HG02840 (cell line): ENCODE measurements around the gene HPCAL1.

Experiments
- ATAC-seq: cut with Tn5 transposase; IDR thresholded peaks from one replicate; pipeline ENCODE4 v1.9.1; 2021; ENCODE audit warnings: mild to moderate bottlenecking, moderate library complexity, moderate number of reproducible peaks; ENCODE audit not compliant: unreplicated experiment, low FRiP score

Gene HPCAL1

GRCh38 chr2:10380048-10380926 lies 77.6 kb downstream of the HPCAL1 start:
- ATAC-seq, result no peak

GRCh38 chr2:10381997-10382353 lies 79.3 kb downstream of the HPCAL1 start:
- ATAC-seq, result no peak

GRCh38 chr2:10382354-10383061 lies 79.8 kb downstream of the HPCAL1 start:
- ATAC-seq, result no peak

DNA sequence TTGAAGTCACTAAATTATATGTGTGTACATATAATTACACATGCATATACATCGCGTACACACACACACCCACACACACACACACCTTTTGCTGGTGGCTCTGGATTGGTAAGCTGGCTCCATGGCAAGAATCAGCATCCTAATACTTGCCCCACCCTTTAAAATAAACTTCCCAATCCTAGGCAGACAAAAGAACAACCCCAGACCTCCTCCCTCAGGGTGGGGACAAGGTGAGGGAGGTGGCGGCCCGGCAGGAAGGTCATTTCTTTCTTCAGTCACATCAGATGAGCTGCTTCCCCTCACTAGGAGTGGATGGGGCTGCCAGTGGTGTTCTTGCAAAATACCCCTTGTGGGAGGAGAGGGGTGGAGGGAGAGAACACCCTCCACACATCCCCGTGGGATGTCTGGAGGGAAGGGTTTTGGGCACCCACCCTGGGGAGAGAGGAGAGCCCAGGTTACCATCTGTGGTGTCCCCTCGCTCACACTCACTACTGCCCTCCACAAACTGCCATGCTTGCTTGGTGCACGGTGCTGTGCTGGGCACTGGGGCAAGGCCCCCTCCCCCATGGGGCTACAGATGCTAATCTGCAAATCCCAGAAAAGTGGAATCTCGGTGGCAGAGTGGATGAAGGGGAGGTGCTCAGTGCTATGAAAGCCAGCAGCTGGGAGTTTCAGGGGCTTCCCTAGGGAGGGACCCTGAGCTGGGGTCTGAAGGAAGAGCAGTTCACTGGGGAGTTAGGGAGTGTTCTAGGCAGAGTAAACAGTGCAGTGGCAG lies 81.4 kb downstream of the HPCAL1 start:
- no peak for ATAC-seq

- ATAC-seq, result no peak
Observed at GRCh38 chr2:10385501-10385900, 82.8 kb downstream of the HPCAL1 start.

DNA sequence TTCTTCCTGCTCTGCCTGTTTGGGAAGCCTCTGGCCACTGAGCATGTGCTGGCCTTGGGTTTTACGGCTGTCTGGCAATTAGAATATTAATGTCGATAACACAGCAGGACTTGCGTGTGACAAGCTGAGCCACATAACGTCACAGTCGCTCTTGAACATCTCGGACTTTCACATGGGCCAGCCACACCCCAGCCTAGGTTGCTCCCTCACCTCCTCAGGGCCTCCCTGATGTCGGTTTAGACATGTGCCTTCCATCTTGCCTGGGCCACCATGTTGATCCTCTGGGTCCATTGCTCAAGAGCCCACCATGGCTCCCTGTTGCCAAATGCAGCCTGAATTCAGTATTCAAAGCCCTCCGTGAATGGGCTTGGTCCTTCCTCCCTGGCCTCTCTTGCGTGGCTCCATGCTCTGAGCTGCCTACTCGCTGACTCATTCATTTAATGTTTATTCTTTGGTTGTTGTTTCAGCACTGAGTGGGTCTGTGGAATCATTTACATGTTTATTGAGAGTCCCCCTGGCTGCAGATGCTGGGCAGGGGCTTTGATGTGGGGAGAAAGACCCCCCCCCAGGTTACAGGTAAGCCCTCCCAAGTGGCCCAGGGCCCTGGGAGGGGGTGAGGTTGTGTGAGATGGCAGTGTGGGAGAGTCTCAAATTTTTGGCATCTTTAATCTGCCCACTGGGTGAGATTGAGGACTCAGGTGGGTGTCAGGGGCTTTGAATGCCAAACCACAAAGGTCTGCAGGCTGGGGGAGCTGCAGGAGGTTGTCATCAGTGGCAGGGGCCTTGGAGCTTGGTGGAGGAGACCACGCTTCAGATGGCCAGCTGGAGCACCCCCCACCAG lies 83.4 kb downstream of the HPCAL1 start:
- ATAC-seq, result no peak

DNA sequence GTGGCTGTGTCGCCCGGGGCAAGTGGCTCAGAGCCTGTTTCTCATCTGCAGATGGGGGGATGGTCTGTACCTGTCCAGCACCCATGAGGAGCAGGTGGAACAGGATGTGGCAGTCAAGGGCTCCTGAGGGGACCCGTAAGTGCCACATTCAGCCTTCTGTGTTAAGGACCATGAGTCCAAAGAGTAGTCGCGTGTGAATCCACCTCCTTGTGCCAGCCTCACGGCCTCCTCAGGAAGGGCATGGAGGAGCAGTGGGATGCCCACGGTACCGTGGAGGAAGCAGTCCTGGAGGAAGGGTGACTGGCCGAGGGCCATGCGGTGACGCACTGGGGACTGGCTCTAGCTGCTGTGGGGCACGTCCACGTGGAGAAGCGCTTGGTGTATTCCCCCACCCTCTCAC lies 84.3 kb downstream of the HPCAL1 start:
- no peak for ATAC-seq

DNA sequence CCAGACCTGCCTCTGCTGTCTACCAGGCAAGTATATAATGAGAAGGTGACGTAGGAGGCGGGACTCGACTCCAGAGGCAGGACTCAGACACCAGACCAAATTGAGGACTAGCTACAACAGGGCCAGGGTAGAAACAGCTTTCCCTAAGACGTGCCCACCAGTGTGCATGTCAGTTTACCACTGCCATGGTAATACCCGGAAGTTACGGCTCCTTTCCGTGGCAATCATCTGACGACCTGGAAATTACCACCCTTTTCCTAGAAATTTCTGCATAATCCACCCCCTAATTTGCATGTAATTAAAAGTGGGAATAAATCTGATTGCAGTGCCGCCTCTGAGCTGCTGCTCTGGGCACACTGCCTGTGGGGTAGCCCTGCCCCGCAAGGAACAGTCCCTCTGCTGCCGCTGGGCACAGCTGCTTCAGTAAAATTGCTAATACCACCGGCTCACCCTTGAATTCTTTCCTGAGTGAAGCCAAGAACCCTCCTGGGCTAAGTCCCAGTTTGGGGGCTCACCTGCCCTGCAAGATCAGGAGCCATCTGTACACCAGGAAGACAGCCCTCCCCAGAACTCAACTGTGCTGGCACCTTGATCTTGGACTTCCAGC lies 86.4 kb downstream of the HPCAL1 start:
- ATAC-seq, result no peak

- no peak for ATAC-seq
Observed at GRCh38 chr2:10389573-10389972, 86.9 kb downstream of the HPCAL1 start.

- no peak for ATAC-seq
Observed at GRCh38 chr2:10390369-10390801, 87.7 kb downstream of the HPCAL1 start.

DNA sequence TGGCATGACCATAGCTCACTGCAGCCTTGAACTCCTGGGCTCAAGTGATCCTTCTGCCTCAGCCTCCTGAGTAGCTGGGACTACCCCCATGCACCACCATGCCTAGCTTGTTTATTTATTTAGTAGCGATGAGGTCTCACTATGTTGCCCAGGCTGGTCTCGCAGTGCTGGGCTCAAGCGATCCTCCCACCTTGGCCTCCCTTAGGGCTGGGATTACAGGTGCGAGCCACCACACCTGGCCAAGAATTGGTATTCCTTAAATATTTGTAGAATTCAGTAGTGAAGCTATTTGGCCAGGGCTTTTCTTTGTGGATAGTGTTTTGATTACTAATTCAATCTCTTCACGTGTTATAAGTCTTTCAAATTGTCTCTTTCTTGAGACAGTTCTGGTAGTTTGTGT lies 89.4 kb downstream of the HPCAL1 start:
- ATAC-seq, result no peak

DNA sequence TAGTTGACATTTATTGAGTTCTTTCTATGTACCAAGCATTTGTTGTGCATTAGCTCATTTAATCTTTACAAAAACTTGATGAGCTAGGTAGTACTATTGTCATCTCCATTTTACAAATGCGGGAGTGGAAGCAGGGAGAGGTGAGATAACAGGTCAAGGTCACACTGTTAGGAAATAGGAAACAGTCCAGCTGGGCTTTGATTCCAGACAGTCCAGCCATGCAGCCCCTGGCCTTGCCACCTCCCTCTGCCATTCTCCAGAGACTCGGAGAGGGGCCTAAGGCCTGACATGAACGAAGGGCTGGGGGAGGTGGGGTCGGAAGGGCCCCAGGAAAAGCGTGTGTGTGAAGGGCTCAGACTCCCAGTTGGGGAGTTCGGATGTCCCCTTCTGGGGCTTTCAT lies 89.8 kb downstream of the HPCAL1 start:
- no peak for ATAC-seq

DNA sequence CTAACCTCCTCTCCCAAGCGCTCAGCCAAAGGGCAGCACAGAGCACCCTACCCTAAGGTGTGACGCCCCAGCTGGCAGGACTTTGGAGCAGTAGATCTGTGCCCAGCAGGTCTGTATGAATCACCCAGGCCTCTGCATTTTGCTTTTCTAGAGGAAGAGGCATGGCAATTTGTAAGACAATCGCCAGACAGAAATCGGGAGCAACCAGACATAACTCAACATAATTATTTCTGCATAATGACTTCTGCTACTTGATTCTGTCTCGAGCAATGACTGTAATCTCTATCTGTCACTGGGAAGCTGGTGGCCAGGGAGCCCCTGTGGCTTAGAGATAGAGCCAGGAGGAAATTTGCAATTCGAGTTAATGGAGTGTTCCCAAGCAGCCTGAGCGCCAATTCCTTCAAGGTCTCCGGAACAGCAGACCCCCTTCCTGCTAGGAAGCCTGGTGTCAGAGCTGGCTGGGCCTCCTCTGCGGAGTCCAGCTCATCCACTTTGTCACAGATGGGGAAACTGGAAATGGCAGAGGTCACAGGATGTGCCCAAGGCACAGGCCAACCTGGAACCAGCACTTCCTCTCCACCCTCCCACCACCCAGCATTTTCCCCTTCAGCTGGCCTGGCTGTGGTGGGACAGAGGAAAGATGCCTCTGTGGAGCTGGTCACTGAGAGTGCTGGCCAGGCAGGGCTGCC lies 90.4 kb downstream of the HPCAL1 start:
- ATAC-seq, result no peak

GRCh38 chr2:10393640-10393982 lies 90.9 kb downstream of the HPCAL1 start:
- no peak for ATAC-seq

DNA sequence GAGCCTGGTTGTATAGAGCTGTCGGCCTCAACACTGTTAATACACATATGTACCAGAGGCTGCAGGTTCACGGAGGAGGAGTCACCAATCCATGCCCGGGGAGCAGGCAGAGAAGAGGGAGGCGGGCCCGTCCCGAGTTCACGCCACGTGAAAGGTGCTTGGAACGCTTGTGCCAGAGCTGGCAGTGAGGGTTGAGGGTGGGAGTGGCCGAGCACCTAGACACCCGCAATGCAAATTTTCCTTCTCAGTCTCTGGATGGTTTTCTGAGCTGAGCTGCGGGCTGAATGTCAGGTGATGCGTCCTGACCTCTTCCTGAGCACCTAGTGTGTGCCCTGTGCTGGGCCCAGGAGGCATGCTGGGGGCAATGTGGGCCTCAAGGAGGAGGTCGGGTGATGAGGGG lies 93.2 kb downstream of the HPCAL1 start:
- no peak for ATAC-seq

- no peak for ATAC-seq
Observed at GRCh38 chr2:10396464-10396863, 93.8 kb downstream of the HPCAL1 start.

- no peak for ATAC-seq
Observed at GRCh38 chr2:10397297-10397875, 94.7 kb downstream of the HPCAL1 start.

DNA sequence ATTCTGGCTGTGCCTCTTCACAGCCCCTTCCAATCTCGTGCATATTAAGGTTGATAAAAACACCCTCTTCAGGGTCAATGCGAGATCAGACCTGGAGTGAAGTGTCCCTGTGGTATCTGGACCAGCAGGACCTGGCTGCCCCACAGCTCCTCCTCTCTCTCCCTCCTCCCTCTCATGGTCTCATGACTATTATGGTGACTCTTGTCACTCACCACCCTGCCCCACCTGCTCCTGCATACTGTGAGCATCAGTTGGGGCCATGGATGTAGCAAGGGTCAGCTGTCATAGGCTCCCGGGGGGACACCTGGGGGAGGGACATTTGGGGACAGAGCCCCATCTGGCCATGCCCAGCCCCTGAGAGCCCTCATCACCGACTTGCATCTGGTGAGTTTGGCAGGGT lies 95.2 kb downstream of the HPCAL1 start:
- no peak for ATAC-seq

GRCh38 chr2:10398496-10398895 lies 95.8 kb downstream of the HPCAL1 start:
- ATAC-seq, result no peak
